HEK293 (cell line): ENCODE measurements around the gene TSPEAR.

Experiments used
- CTCF ChIA-PET: fragments of 350-600 bp; formaldehyde crosslinking; extraction: SDS; loops from one replicate; lab custom pipeline; 2021; ENCODE audit warnings: antibody characterized with exemption; lab: Yijun Ruan, JAX
- POLR2A ChIA-PET: fragments of 300-600 bp; formaldehyde crosslinking; extraction: SDS; loops from one replicate; lab custom pipeline; 2020; ENCODE audit warnings: antibody characterized with exemption, inconsistent platforms; lab: Yijun Ruan, JAX
- H3K27ac ChIP-seq: fragments of 200-500 bp; sonication (Bioruptor generic); 2 replicates; pipeline ENCODE4 v1.5.1; 2014; ENCODE audit warnings: low read depth, low read length, control low read depth, inconsistent platforms; ENCODE audit errors: extremely low read depth
- H3K36me3 ChIP-seq, 2 experiments: fragments of 200-500 bp in 1 of 2; sonication (Bioruptor generic) in 1 of 2; 1 replicate in 1 of 2; 2 replicates in 1 of 2; pipeline ENCODE4 v1.5.1; 2014 to 2017; ENCODE audit warnings: inconsistent platforms in 2 of 2, low read length in 2 of 2; ENCODE audit not compliant: control insufficient read depth in 2 of 2, insufficient read depth in 1 of 2
- H3K4me1 ChIP-seq: fragments of 200-500 bp; sonication (Bioruptor generic); 2 replicates; pipeline ENCODE4 v1.5.1; 2014; ENCODE audit warnings: mild to moderate bottlenecking, low read length, inconsistent platforms; ENCODE audit not compliant: control insufficient read depth, insufficient read depth
- H3K4me3 ChIP-seq: 2 replicates; pipeline ENCODE4 v1.5.1; 2011; ENCODE audit warnings: low read depth, mild to moderate bottlenecking, control low read depth, low read length, moderate library complexity
- H3K9me3 ChIP-seq: fragments of 200-500 bp; sonication (Bioruptor generic); 2 replicates; pipeline ENCODE4 v1.5.1; 2014; ENCODE audit warnings: low read depth, low read length, inconsistent platforms; ENCODE audit not compliant: control insufficient read depth, insufficient read depth
- AEBP2 ChIP-seq: fragments of 450-650 bp; formaldehyde crosslinking; IDR thresholded peaks from 2 replicates; pipeline ENCODE4 v1.5.1; 2016; ENCODE audit warnings: missing biosample characterization, missing genetic modification characterization, borderline replicate concordance
- EGR2 ChIP-seq: fragments of 450-650 bp; formaldehyde crosslinking; IDR thresholded peaks from 2 replicates; pipeline ENCODE4 v1.5.1; 2016; ENCODE audit warnings: low read depth, missing biosample characterization, missing genetic modification characterization
- KLF17 ChIP-seq: fragments of 450-650 bp; formaldehyde crosslinking; IDR thresholded peaks from 2 replicates; pipeline ENCODE4 v1.5.1; 2016; ENCODE audit warnings: missing biosample characterization, missing genetic modification characterization
- PRDM4 ChIP-seq: fragments of 450-650 bp; formaldehyde crosslinking; IDR thresholded peaks from 2 replicates; pipeline ENCODE4 v1.5.1; 2017; ENCODE audit warnings: missing biosample characterization, missing genetic modification characterization
- SETDB1 ChIP-seq: IDR thresholded peaks from one replicate; pipeline ENCODE4 v1.6.1; 2017; ENCODE audit warnings: mild to moderate bottlenecking, low read length, moderate library complexity, mixed read lengths; ENCODE audit not compliant: insufficient read length
- ZBTB10 ChIP-seq: fragments of 450-650 bp; formaldehyde crosslinking; IDR thresholded peaks from 2 replicates; pipeline ENCODE4 v1.5.1; 2016; ENCODE audit warnings: missing biosample characterization, missing genetic modification characterization
- ZBTB49 ChIP-seq: fragments of 450-650 bp; formaldehyde crosslinking; IDR thresholded peaks from 2 replicates; pipeline ENCODE4 v1.5.1; 2016; ENCODE audit warnings: missing biosample characterization, missing genetic modification characterization, low read depth
- ZNF18 ChIP-seq: fragments of 450-650 bp; formaldehyde crosslinking; IDR thresholded peaks from 2 replicates; pipeline ENCODE4 v1.5.1; 2016; ENCODE audit warnings: missing biosample characterization, missing genetic modification characterization
- ZNF19 ChIP-seq: fragments of 450-650 bp; formaldehyde crosslinking; IDR thresholded peaks from 2 replicates; pipeline ENCODE4; 2016; ENCODE audit warnings: missing biosample characterization, missing genetic modification characterization, low read depth
- ZNF248 ChIP-seq: fragments of 450-650 bp; formaldehyde crosslinking; IDR thresholded peaks from 2 replicates; pipeline ENCODE4 v1.5.1; 2017; ENCODE audit warnings: missing biosample characterization, missing genetic modification characterization
- ZNF501 ChIP-seq: fragments of 450-650 bp; formaldehyde crosslinking; IDR thresholded peaks from 2 replicates; pipeline ENCODE4 v1.5.1; 2016; ENCODE audit warnings: missing biosample characterization, missing genetic modification characterization
- ZNF664 ChIP-seq: fragments of 450-650 bp; formaldehyde crosslinking; IDR thresholded peaks from 2 replicates; pipeline ENCODE4 v1.5.1; 2016; ENCODE audit warnings: missing biosample characterization, missing genetic modification characterization
- ZNF768 ChIP-seq: fragments of 450-650 bp; formaldehyde crosslinking; IDR thresholded peaks from 2 replicates; pipeline ENCODE4 v1.5.1; 2018; ENCODE audit warnings: missing biosample characterization, mild to moderate bottlenecking, missing genetic modification characterization

Gene TSPEAR

GRCh38 chr21:44732263-44732662 lies 20.9 kb upstream of the TSPEAR start (continued):
- TF ChIP-seq ZBTB49 (no peak), ZBTB10 (tag by site-specific recombination) (no peak), ZNF18 (tag by site-specific recombination) (no peak), AEBP2 (tag by site-specific recombination) (no peak)

GRCh38 chr21:44730951-44731579 lies 19.7 kb upstream of the TSPEAR start:
- ChIA-PET CTCF (no interaction called here), POLR2A (no interaction called here)
- TF ChIP-seq KLF17 (tag by site-specific recombination) (no peak), SETDB1 (peak; percentile 57), EGR2 (tag by site-specific recombination) (peak; percentile 24; the same call in 1 of the 2 replicates), ZNF501 (tag by site-specific recombination) (no peak), ZNF19 (no peak)
- Histone ChIP-seq H3K4me1 (no peaks in the 10 kb centered on the region), H3K27ac (no peak overlapping the region), H3K4me3 (no peak overlapping the region), H3K36me3 (no peaks in the 10 kb centered on the region), H3K9me3 (no peaks in the 10 kb centered on the region)

GRCh38 chr21:44730028-44730395 lies 18.6 kb upstream of the TSPEAR start:
- H3K9me3 ChIP-seq: no peaks in the 10 kb centered on the region
- CTCF ChIA-PET: no interaction called here
- TF ChIP-seq ZNF664 (tag by site-specific recombination) (no peak), ZNF768 (tag by site-specific recombination) (no peak), PRDM4 (tag by site-specific recombination) (no peak), ZNF248 (tag by site-specific recombination) (no peak)
- TF ChIP-seq, all 188 proteins: peak for 0
- H3K27ac ChIP-seq: no peak overlapping the region
- H3K4me3 ChIP-seq: no peak overlapping the region
- H3K4me1 ChIP-seq: no peaks in the 10 kb centered on the region
- POLR2A ChIA-PET: no interaction called here
- H3K36me3 ChIP-seq: no peaks in the 10 kb centered on the region
